Measurements from ENCODE around the gene UBE3C. TPM values are rescaled to one million over a fixed set of nuclear protein-coding genes. Genes with fewer than 3 reads are reported as not detected.
"Not testable (repeated sequence)": the region's sequence is repeated elsewhere in the genome, so short reads cannot be mapped to it uniquely, and the experiment has no call there.

Gene UBE3C
- polyA plus RNA-seq, 6 donors from 2014 or later, result 16.2 to 22.0 (median 17.5) TPM

DNA sequence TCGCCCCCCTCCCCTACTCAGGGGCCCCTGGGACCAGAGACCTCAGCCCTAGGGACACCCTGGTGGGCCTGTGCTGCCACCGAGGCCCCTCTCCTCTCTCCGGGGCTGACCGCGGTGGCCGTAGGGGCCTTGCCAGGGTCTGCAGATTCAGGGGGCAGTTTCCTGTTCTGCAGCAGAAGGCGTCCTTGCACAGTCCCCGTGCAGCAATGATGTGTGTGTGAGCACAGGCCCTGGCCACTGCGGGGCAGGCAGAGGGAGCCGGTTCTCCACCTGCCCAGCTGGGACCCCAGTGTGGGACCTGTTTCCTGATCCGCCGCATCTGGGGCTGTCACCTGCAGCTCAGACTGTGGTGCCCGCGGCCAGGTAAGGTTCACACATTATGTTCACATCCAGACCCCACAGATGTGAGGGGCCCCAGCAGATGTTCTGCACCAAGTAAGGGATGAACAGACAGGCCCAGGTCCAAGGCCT lies 137.4 kb downstream of the UBE3C start:
- no peak for DNase-seq
- peaks cover 0 to 30% (median 0%) of the 10 kb centered on the region in 3 donors for H3K27me3 Mint-ChIP-seq
- ATAC-seq (ENCODE audit: low read depth in 2 of 2), result no peak
- H3K27ac Mint-ChIP-seq, result no peak overlapping the region
- H3K4me1 Mint-ChIP-seq, result peaks cover 5 to 12% (median 6%) of the 10 kb centered on the region in 3 donors
- no peaks in the 10 kb centered on the region for H3K36me3 Mint-ChIP-seq
- no peaks in the 10 kb centered on the region for H3K9me3 Mint-ChIP-seq
- H3K4me3 Mint-ChIP-seq, result no peak overlapping the region

DNA sequence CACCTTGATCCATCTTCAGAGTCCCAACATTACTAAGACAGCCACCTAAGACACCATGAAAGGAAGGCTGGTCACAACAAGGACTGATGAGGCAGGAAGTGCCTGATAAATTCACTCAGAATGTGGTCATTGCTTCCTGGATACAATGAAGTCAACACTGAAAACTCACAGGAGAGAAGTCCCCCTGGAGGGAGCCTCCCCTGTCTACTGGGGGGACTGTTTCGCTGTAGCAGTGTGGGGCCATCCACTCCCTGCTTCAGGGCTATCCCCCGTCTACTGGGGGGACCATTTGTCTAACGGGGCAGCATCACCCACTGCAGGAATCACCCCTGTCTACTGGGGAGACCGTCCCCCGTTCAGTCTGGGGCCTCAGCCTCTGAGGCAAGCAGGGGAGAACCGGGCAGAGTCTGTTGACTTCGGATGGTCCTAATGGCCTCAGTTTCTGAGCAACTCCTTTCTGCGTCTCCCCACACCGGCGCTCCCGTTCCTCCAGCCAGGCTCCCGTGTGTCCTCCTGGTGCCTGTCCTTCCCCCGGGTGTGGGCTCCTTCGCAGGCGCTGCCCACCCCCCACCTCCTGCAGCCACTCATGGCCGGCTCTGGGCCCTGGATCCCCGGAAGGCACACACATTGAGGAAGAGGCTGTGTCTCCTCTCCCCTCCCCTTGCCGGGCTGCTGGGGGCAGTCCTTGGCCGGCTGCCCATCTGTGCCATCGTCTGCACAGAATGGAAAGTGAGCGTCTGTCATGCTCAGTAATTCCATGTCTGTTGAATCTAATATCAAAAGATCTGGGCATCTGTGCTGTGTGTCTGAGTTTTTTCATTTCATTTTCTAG lies 138.2 kb downstream of the UBE3C start:
- Mint-ChIP-seq H3K27ac (no peak overlapping the region), H3K4me3 (no peak overlapping the region), H3K9me3 (no peaks in the 10 kb centered on the region), H3K36me3 (no peaks in the 10 kb centered on the region), H3K27me3 (peaks cover 0 to 31% (median 0%) of the 10 kb centered on the region in 3 donors), H3K4me1 (peaks cover 5 to 12% (median 6%) of the 10 kb centered on the region in 3 donors)
- no peak for DNase-seq
- ATAC-seq (ENCODE audit: low read depth in 2 of 2), result no peak

DNA sequence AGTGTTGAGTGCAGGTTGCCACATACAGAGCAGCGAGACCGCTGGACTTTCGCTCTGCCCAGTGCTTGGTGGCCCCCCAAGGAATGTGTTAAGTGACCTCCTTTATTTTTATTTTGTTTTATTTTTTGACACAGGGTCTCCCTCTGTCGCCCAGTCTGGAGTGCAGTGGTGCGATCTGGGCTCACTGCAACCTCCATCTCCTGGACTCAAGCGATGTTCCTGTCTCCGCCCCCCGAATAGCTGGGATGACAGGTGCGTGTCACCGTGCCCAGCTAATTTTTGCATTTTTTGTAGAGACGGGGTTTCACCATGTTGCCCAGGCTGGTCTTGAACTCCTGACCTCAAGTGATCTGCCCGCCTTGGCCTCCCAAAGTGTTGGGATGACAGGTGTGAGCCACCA lies 138.8 kb downstream of the UBE3C start:
- H3K27ac Mint-ChIP-seq; ATAC-seq (ENCODE audit: low read depth in 2 of 2); H3K36me3 Mint-ChIP-seq; DNase-seq; H3K9me3 Mint-ChIP-seq: not testable (repeated sequence)
- Mint-ChIP-seq H3K27me3 (peaks cover 0 to 31% (median 0%) of the 10 kb centered on the region in 3 donors), H3K4me1 (peaks cover 5 to 12% (median 6%) of the 10 kb centered on the region in 3 donors), H3K4me3 (peak overlapping the region in 1 of 8 donors; percentile 47)

DNA sequence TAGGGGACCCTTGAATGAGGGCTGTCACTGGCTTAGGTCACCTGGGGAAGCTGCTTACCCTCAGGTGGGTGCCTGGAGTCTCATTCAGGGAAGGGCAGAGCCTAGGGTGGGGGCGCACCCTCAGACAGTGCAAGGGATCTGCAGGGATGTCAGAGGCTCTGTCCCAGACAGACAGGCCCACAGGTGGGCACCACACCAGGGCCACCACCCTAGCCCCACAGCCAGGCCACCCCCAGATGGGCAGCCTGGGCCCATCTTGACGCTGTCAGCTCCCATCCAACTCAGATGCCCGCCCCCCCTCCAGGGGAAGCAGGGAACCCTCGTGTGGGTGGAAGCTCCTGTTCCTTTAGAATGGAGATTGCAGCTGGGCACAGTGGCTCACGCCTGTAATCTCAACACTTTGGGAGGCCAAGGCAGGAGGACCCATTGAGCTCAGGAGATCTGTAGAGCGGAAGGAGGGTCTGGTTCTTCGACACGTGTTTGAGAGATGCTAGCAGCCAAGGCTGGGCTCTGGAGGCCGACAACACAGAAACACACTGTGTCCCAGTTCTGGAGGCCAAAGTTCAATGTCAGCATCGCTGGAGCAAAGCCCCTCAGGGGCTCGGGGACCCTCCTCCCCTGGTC lies 139.6 kb downstream of the UBE3C start:
- H3K36me3 Mint-ChIP-seq, result no peaks in the 10 kb centered on the region

DNA sequence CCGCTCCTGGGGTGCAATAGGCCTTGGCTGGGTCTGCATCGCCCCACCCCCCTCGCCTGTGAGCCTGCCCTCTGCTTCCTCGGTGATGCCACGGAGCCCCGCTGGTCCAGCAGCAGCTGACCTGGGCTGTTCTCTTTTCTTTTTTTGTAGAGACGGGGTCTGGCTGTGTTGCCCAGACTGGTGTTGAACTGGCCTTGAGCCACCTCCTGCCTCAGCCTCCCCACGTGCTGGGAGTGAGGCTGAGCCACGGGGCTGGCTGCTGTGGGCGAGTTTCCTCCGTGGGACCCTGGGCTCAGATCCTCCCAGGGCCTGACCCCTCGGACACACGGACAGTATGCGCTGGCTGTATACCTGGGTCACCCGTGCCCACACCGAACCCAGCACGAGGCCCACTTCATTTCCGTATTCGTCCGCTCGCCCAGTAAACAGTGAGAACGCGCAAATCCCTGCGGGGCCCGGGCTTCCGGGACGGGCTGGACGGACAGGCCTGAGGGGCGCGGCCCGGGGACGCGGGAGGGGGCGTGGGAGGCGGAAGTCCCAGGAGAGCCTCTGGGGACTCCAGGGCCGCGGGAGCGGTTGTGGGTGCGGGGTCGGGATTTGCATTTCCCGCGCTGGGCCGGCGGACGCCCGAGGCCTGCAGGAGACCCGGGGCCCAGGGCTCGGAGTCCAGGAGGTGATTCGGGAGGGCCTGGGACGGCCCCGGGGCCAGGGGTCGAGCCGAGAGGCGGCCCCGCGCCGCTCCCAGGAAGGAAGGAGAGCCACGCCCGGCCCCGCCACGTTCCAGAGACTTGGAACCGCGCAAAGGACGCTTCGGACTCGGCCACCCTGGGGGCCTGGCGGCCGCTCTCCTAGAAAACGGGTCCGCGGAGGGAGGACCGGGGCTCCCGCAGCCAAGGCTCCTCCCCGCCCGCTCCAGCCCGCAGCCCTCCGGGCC lies 140.3 kb downstream of the UBE3C start:
- Mint-ChIP-seq H3K4me3 (peak overlapping the region in 5 of 8 donors; percentile 12 to 63 (median 47)), H3K27ac (peak overlapping the region in 1 of 6 donors; percentile 67), H3K4me1 (peaks cover 0 to 5% (median under 1%) of the 10 kb centered on the region in 3 donors), H3K36me3 (no peaks in the 10 kb centered on the region), H3K9me3 (peaks cover 0 to 5% (median 3%) of the 10 kb centered on the region in 7 donors), H3K27me3 (peaks cover 0 to 36% (median 0%) of the 10 kb centered on the region in 3 donors)
- DNase-seq, result no peak
- ATAC-seq (ENCODE audit: low read depth in 2 of 2), result peak in 1 of 2 donors; percentile 12

More for the DNA sequence above, 139.6 kb downstream of the UBE3C start:
- Mint-ChIP-seq H3K9me3 (no peaks in the 10 kb centered on the region), H3K27ac (peak overlapping the region in 1 of 6 donors; percentile 67), H3K4me3 (peak overlapping the region in 5 of 8 donors; percentile 9 to 70 (median 47)), H3K27me3 (peaks cover 0 to 31% (median 0%) of the 10 kb centered on the region in 3 donors), H3K4me1 (peaks cover 0 to 12% (median 5%) of the 10 kb centered on the region in 3 donors)
- DNase-seq (no peak), ATAC-seq (ENCODE audit: low read depth in 2 of 2) (no peak)

DNA sequence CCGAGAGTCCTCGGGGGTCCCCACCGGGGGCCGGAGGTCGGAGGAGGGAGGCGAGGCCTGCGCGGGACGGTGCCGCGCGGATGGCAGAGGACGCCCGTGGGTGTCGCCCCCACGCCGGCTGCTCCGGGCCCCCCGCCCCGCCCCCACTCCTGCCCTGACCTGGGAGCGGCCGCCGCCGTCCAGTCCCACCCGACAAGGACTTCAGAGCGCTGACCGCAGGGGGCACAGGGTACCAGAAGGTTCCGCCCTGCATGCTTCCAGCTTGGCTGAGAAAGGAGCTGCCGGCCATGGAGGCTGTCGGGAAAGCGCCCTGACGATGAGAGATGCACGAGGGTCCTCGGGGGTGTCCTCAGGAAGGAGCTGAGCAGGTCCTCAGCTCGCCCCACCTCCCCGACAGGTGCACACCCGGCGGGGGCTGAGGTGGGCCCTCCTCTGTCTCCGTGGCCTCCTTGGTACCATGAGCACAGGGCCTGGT lies 141.1 kb downstream of the UBE3C start:
- Mint-ChIP-seq H3K36me3 (no peaks in the 10 kb centered on the region), H3K27ac (no peak overlapping the region), H3K27me3 (peaks cover 0 to 36% (median 0%) of the 10 kb centered on the region in 3 donors), H3K4me3 (peak overlapping the region in 3 of 8 donors; percentile 6 to 44 (median 22)), H3K4me1 (no peaks in the 10 kb centered on the region), H3K9me3 (peaks cover 0 to 11% (median 4%) of the 10 kb centered on the region in 7 donors)
- ATAC-seq (ENCODE audit: low read depth in 2 of 2), result no peak
- DNase-seq, result no peak

DNA sequence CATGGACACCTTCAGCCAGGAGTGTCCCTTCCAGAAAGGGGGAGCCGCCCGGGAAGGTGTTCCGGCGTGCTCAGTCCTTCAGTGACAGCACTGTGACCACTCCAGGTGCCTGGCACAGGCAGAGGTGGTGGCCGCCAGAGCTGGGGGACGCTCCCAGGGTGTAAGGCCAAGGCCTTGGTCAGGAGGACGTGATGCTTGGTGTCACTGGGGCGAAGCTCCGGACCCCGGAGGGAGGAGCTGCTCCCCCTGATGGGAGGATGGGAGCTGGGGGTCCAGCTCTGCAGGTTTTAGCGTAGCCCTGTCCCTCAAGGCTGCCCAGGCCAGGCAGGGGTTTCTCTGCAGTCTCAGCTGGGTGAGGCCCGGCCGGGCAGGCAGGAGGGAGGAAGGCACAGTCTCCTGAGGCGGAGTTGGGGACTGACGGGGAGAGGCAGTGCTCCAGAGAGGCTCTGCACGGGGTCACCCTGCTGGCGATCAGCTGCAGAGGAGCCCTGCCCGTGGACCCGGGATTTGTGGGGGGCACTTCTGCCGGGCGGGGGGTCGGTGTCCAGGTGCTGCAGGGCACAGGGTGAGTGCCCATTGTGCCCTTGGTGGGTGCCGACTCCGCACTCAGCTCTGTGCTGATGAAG lies 141.6 kb downstream of the UBE3C start:
- H3K36me3 Mint-ChIP-seq, result no peaks in the 10 kb centered on the region
- peak overlapping the region in 3 of 8 donors; percentile 6 to 44 (median 22) for H3K4me3 Mint-ChIP-seq
- no peak overlapping the region for H3K27ac Mint-ChIP-seq
- no peaks in the 10 kb centered on the region for H3K4me1 Mint-ChIP-seq
- DNase-seq, result no peak
- no peak for ATAC-seq (ENCODE audit: low read depth in 2 of 2)
- H3K27me3 Mint-ChIP-seq, result peaks cover 0 to 36% (median 0%) of the 10 kb centered on the region in 3 donors
- H3K9me3 Mint-ChIP-seq, result peaks cover 0 to 11% (median 6%) of the 10 kb centered on the region in 7 donors

DNA sequence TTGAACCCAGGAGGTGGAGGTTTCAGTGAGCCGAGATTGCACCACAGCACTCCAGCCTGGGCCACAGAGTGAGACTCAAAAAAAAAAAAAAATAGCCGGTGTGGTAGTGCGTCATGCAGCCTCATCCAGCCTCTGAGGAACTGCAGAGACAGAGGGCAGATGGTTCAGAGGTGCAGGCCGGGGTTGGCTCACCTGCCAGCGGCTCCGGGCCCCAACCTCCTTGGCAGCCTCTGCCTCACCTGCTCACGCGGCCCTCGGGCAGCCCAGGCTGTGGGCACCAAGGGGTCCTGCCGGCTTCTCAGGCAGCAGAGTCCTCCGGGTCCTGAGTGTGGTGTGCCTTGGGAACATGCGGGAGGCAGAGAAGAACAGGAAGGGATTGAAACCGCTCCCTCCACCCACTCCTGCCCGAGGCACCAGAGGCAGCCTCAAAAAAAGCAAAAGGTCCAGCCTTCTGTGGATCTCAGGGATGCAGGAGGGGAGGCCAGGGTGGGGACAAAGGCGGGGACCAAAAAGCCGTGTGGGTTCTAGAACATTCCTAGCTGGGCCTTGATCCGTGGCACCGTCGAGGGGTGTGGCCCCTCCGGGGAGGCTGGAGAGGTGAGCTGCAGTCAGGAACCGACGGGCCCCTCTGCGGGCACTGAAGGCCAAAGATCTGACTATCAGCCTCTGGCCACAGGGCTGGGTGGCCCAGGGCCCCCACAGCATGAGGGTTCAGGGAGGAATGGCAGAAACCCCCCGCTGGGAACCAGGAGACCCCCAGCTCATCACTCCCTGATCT lies 142.7 kb downstream of the UBE3C start:
- Mint-ChIP-seq H3K27ac (no peak overlapping the region), H3K36me3 (no peaks in the 10 kb centered on the region), H3K27me3 (peaks cover 0 to 36% (median 0%) of the 10 kb centered on the region in 3 donors), H3K4me1 (no peaks in the 10 kb centered on the region), H3K4me3 (no peak overlapping the region), H3K9me3 (peaks cover 0 to 11% (median 6%) of the 10 kb centered on the region in 7 donors)
- DNase-seq (no peak), ATAC-seq (ENCODE audit: low read depth in 2 of 2) (no peak)

DNA sequence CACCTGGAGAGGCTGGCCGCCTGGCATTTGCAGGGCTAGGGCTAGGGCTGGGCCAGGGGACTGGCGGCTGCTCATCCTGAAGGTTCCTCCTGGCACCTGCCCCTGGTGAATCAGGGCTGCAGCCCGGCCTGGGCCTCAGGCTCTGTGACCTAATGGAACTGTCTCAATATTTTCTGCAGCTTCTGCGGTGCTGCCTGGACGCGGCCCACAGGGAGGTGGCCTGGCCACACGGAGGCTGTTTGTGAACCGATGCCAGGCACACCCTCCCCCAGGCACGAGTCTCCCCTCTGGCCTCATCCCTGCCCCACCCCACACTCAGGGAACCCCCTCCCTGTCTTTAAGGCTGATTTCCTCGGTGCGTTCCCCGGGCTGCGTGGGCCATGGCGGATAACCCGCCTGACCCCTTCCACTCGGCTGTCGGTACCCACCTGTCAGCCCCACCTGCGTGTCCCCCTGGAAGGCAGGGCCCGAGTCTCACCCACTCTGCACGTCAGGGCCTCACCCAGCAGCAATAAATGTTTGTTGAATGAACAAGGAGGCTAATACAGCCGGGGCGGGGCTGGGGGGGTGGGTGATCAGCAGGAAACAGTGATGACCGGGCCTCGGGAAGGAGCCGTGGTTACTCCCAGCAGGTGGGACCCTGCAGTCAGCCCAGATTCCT lies 143.5 kb downstream of the UBE3C start:
- Mint-ChIP-seq H3K4me1 (no peaks in the 10 kb centered on the region), H3K9me3 (peaks cover 0 to 11% (median 6%) of the 10 kb centered on the region in 7 donors), H3K27ac (no peak overlapping the region), H3K27me3 (peaks cover 0 to 36% (median 0%) of the 10 kb centered on the region in 3 donors), H3K36me3 (no peaks in the 10 kb centered on the region), H3K4me3 (peak overlapping the region in 1 of 8 donors; percentile 32)
- ATAC-seq (ENCODE audit: low read depth in 2 of 2), result no peak
- DNase-seq, result no peak

DNA sequence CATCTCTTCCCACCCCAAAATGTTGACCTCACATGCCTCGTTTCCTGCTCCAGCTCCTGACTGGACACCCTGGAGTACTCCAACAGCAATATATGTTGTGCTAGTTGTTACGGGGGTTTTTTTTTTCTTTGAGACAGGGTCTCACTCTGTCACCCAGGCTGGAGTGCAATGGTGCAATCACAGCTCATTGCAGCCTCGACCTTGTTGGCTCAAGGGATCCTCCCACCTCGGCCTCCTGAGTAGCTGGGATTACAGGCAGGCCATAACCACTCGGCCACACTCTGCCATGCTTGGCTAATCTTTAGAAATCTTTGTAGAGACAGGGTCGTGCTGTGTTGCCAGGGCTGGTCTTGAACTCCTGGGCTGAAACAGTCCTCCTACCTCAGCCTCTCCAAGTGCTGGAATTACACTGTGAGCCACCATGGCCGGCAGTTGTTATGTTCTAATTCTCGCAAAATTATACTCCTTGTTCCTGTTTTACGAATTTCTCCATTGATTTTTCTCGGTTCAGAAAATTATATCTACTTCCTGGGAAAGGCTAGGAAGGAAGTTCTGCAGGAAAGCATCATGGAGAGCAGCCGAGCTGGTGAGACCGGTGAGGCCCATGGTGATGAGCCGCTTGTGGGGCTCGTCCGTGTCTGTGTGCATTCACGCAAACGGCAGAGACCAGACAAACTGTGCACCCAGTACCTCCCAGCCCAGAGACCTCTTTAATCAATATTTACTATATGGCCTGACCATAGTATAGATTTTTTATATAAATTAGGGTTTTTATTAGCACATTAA lies 145.7 kb downstream of the UBE3C start:
- H3K36me3 Mint-ChIP-seq, result no peaks in the 10 kb centered on the region
- no peaks in the 10 kb centered on the region for H3K4me1 Mint-ChIP-seq
- H3K27ac Mint-ChIP-seq, result peak overlapping the region in 1 of 6 donors; percentile 47
- peaks cover 0 to 11% (median 6%) of the 10 kb centered on the region in 7 donors for H3K9me3 Mint-ChIP-seq
- H3K27me3 Mint-ChIP-seq, result peaks cover 0 to 20% (median 0%) of the 10 kb centered on the region in 3 donors
- no peak overlapping the region for H3K4me3 Mint-ChIP-seq
- DNase-seq (no peak), ATAC-seq (ENCODE audit: low read depth in 2 of 2) (no peak)
